Aorta (tissue), 5 donors: ENCODE measurements around the gene C5. TPM values are rescaled to one million over a fixed set of nuclear protein-coding genes. Genes with fewer than 3 reads are reported as not detected.
A peak's percentile ranks its signal among the peaks of the same experiment; 100 is the strongest.

Experiments
- ATAC-seq: fragments of 200-7000 bp; cut with Tn5 transposase; one replicate; pipeline ENCODE4 v1.9.1; 2022; ENCODE audit warnings: moderate library complexity; ENCODE audit not compliant: low FRiP score
- DNase-seq, 2 donors: peaks; one replicate each; pipeline ENCODE4 v3.0.0-alpha.2; 2020
- H3K27ac ChIP-seq, 2 donors: one replicate each; pipeline ENCODE4 v1.5.1; 2013; ENCODE audit warnings: low read length in 2 of 2, mild to moderate bottlenecking in 2 of 2, moderate library complexity in 2 of 2, control low read depth in 1 of 2, inconsistent platforms in 1 of 2, low read depth in 1 of 2
- H3K27me3 ChIP-seq, 2 donors: one replicate each; pipeline ENCODE4 v1.6.1; 2013; ENCODE audit warnings: control low read depth in 1 of 2, low read length in 1 of 2, mild to moderate bottlenecking in 1 of 2, moderate library complexity in 1 of 2; ENCODE audit not compliant: insufficient read depth in 2 of 2, control insufficient read depth in 1 of 2
- H3K36me3 ChIP-seq, 2 donors: one replicate each; pipeline ENCODE4 v1.6.1; 2013; ENCODE audit warnings: control low read depth in 1 of 2, low read length in 1 of 2, mild to moderate bottlenecking in 1 of 2; ENCODE audit not compliant: insufficient read depth in 2 of 2, control insufficient read depth in 1 of 2
- H3K4me1 ChIP-seq, 2 donors: one replicate each; pipeline ENCODE4 v1.6.1; 2013; ENCODE audit warnings: low read length in 2 of 2, control low read depth in 1 of 2, mild to moderate bottlenecking in 1 of 2, moderate library complexity in 1 of 2; ENCODE audit not compliant: insufficient read depth in 2 of 2, control insufficient read depth in 1 of 2
- H3K4me3 ChIP-seq, 2 donors: one replicate each; pipeline ENCODE4 v1.5.1; 2013; ENCODE audit warnings: low read length in 2 of 2, control low read depth in 1 of 2, mild to moderate bottlenecking in 1 of 2
- H3K9me3 ChIP-seq: one replicate; pipeline ENCODE4 v1.6.1; 2013; ENCODE audit warnings: mild to moderate bottlenecking, low read length; ENCODE audit not compliant: control insufficient read depth
- WGBS, 2 donors: extraction: QIAGEN DNeasy Blood & Tissue Kit; methylation state at CpG; one replicate each; pipeline ENCODE4 v1.1.7; 2013; 5-methylcytosine and 5-hydroxymethylcytosine counted together
- intact Hi-C, 2 donors: fragments of 100-400 bp; cut with DNase I; formaldehyde crosslinking; loops; one replicate each; pipeline versions ENCODE4 v1.14.2 to v1.15.0; 2022
- polyA plus RNA-seq, 2 donors: library from polyadenylated mRNA; stranded (reverse); fragments of 200-250 nt; gene quantifications; one replicate each; pipeline ENCODE4 v1.2.3, GENCODE V29; 2013
- total RNA-seq, 2 donors: library from RNA; stranded (reverse); fragmentation: NEBNext Ultra II Directional; extraction: Animal tissue kit (Norgen Biotek cat#: 25700); gene quantifications; one replicate each; pipeline ENCODE4 v1.2.1, GENCODE V29; 2021
- donor health status: healthy with polysubstance abuse.
- donor health status: Bipolar disorder and iron deficiency.
- donor health status: DM: no; HTN: no; CAD: no.
- donor health status: DM: no; HTN: no; CAD: no.
- donor health status: DM: yes; HTN: yes; CAD: no.

Gene C5
- total and polyA plus RNA-seq, 4 donors: 5.4 to 13.0 (median 8.5) TPM

- peaks cover 2% of the 10 kb centered on the region for H3K9me3 ChIP-seq
- DNase-seq (no peak), ATAC-seq (peak; percentile 24)
- no peak overlapping the region for H3K4me3 ChIP-seq
- H3K27ac ChIP-seq: peak overlapping the region; percentile 50 to 79
- H3K27me3 ChIP-seq: no peaks in the 10 kb centered on the region
- H3K36me3 ChIP-seq: no peaks in the 10 kb centered on the region
- peaks cover 0 to 7% of the 10 kb centered on the region in 2 donors for H3K4me1 ChIP-seq
- WGBS, 2 donors: 78 to 83% methylated on average over 6 of the region's 6 CpGs
- intact Hi-C loops: no loop called here
Observed at GRCh38 chr9:120919843-120920805, 130.0 kb downstream of the C5 start.

- DNase-seq (peak in 1 of 2 donors; percentile 67), ATAC-seq (peak; percentile 47)
- H3K4me1 ChIP-seq: peaks cover 0 to 7% of the 10 kb centered on the region in 2 donors
- intact Hi-C loops: no loop called here
- H3K9me3 ChIP-seq: peaks cover 2% of the 10 kb centered on the region
- H3K36me3 ChIP-seq: no peaks in the 10 kb centered on the region
- H3K27me3 ChIP-seq: no peaks in the 10 kb centered on the region
- 16 to 19% methylated on average over 20 of the region's 20 CpGs for WGBS, 2 donors
- no peak overlapping the region for H3K4me3 ChIP-seq
- H3K27ac ChIP-seq: peak overlapping the region; percentile 50 to 79
Observed at GRCh38 chr9:120918931-120919842, 130.9 kb downstream of the C5 start.

GRCh38 chr9:120917929-120918762 is 131.9 kb downstream of the C5 start:
- Histone ChIP-seq H3K4me1 (peaks cover 0 to 7% of the 10 kb centered on the region in 2 donors), H3K27ac (peak overlapping the region; percentile 50 to 79), H3K36me3 (no peaks in the 10 kb centered on the region), H3K27me3 (no peaks in the 10 kb centered on the region), H3K4me3 (no peak overlapping the region), H3K9me3 (peaks cover 2% of the 10 kb centered on the region)
- ATAC-seq: no peak
- intact Hi-C loops: no loop called here
- 95% methylated on average over 4 of the region's 4 CpGs for WGBS, 2 donors
- peak in 1 of 2 donors; percentile 6 for DNase-seq

GRCh38 chr9:120916991-120917880 is 132.8 kb downstream of the C5 start:
- Histone ChIP-seq H3K27me3 (no peaks in the 10 kb centered on the region), H3K27ac (peak overlapping the region; percentile 59 to 85), H3K4me3 (no peak overlapping the region), H3K4me1 (peaks cover 0 to 7% of the 10 kb centered on the region in 2 donors), H3K9me3 (peaks cover 2% of the 10 kb centered on the region), H3K36me3 (peaks cover 0 to 2% of the 10 kb centered on the region in 2 donors)
- DNase-seq: peak in 1 of 2 donors; percentile 25
- intact Hi-C loops: no loop called here
- ATAC-seq: no peak
- WGBS, 2 donors: 83 to 87% methylated on average over 8 of the region's 8 CpGs

- intact Hi-C loops: no loop called here
- H3K4me1 ChIP-seq: peaks cover 0 to 6% of the 10 kb centered on the region in 2 donors
- H3K27me3 ChIP-seq: no peaks in the 10 kb centered on the region
- ATAC-seq (peak; percentile 71), DNase-seq (peak; percentile 82 to 88)
- WGBS, 2 donors: 2 to 6% methylated on average over 3 of the region's 3 CpGs
- H3K4me3 ChIP-seq: no peak overlapping the region
- H3K9me3 ChIP-seq: peaks cover 2% of the 10 kb centered on the region
- H3K27ac ChIP-seq: peak overlapping the region; percentile 59 to 85
- peaks cover 0 to 2% of the 10 kb centered on the region in 2 donors for H3K36me3 ChIP-seq
Observed at GRCh38 chr9:120916588-120916987, 133.5 kb downstream of the C5 start.

GRCh38 chr9:120915854-120916470 is 134.1 kb downstream of the C5 start:
- peaks cover 0 to 2% of the 10 kb centered on the region in 2 donors for H3K36me3 ChIP-seq
- peaks cover 0 to 5% of the 10 kb centered on the region in 2 donors for H3K4me1 ChIP-seq
- H3K27ac ChIP-seq: peak overlapping the region; percentile 17 to 42
- peaks cover 2% of the 10 kb centered on the region for H3K9me3 ChIP-seq
- ATAC-seq: no peak
- intact Hi-C loops: no loop called here
- no peak overlapping the region for H3K4me3 ChIP-seq
- H3K27me3 ChIP-seq: no peaks in the 10 kb centered on the region
- WGBS, 2 donors: 49 to 57% methylated on average over 5 of the region's 5 CpGs
- peak in 1 of 2 donors; percentile 2 for DNase-seq

- intact Hi-C loops: no loop called here
- Histone ChIP-seq H3K4me1 (peaks cover 3 to 4% of the 10 kb centered on the region in 2 donors), H3K9me3 (peaks cover 2% of the 10 kb centered on the region), H3K4me3 (no peak overlapping the region), H3K36me3 (peaks cover 0 to 2% of the 10 kb centered on the region in 2 donors), H3K27me3 (no peaks in the 10 kb centered on the region), H3K27ac (peak overlapping the region; percentile 45 to 47)
- DNase-seq (peak; percentile 18 to 42), ATAC-seq (no peak)
- WGBS, 2 donors: 65 to 66% methylated on average over 6 of the region's 6 CpGs
Observed at GRCh38 chr9:120914953-120915352, 135.1 kb downstream of the C5 start.
